Spleen (tissue), 7 donors: ENCODE measurements around the gene TRAF5.

Experiments
- CTCF ChIP-seq, 11 experiments: fragments of 200-600 bp in 7 of 11; fragments of 450-650 bp in 4 of 11; sonication (generic) in 4 of 11; IDR thresholded peaks in 8 of 11; conservative IDR thresholded peaks in 3 of 11; 1 replicate in 7 of 11; 2 replicates in 4 of 11; pipeline versions ENCODE4 v1.4.0 to v1.8.0; 2016 to 2021; ENCODE audit warnings: antibody characterized with exemption in 11 of 11, inconsistent platforms in 4 of 11, mild to moderate bottlenecking in 1 of 11
- POLR2A ChIP-seq, 3 donors: fragments of 450-650 bp; IDR thresholded peaks; one replicate each; pipeline ENCODE4 v1.5.1; 2017; ENCODE audit warnings: antibody characterized with exemption in 3 of 3, mild to moderate bottlenecking in 1 of 3
- POLR2AphosphoS5 ChIP-seq, 3 donors: sonication (generic); formaldehyde crosslinking; IDR thresholded peaks; one replicate each; pipeline ENCODE4 v1.5.1; 2017; ENCODE audit warnings: antibody characterized with exemption in 3 of 3
- donor health status: DM: no; HTN: no; CAD: no; lungs with moderate emphysema.
- donor health status: DM: no; HTN: no; CAD: no.
- donor health status: DM: no; HTN: no; CAD: no.

- TF ChIP-seq CTCF (IDR thresholded peaks at IDR 0.05 in 8 of 11, conservative IDR thresholded peaks at IDR 0.05 in 3 of 11), result no peak
- TF ChIP-seq POLR2A (IDR thresholded peaks at IDR 0.05), result no peak
- no peak for TF ChIP-seq POLR2AphosphoS5 (IDR thresholded peaks at IDR 0.05)
These were observed 94.3 kb downstream of the TRAF5 start for GRCh38 chr1:211420845-211421454.
